IMR-90 (cell line): ENCODE data around the gene C19orf33. TPM values are rescaled to one million over a fixed set of nuclear protein-coding genes. Genes with fewer than 3 reads are reported as not detected.

Experiments used
- ATAC-seq: fragments of 200-7000 bp; cut with Tn5 transposase; 2 replicates; pipeline ENCODE4 v1.9.1; 2020; ENCODE audit warnings: low read depth, mild to moderate bottlenecking, moderate library complexity
- BruUV-seq: library from RNA; stranded (reverse); fragments of 400-500 nt; replicated peaks from 2 replicates; lab custom pipeline; 2021; lab: Mats Ljungman, UMichigan
- CTCF ChIA-PET: fragments of 300-600 bp; formaldehyde crosslinking; extraction: SDS; loops from one replicate; lab custom pipeline; 2021; ENCODE audit warnings: antibody characterized with exemption; lab: Yijun Ruan, JAX
- POLR2A ChIA-PET: fragments of 300-600 bp; sonication (Branson Sonifier 250); formaldehyde crosslinking; loops from one replicate; lab custom pipeline; 2022; ENCODE audit warnings: antibody characterized with exemption; ENCODE audit not compliant: unreplicated experiment; lab: Charles Lee
- DNase-seq: peaks from one replicate; pipeline ENCODE4 v3.0.0; 2013
- H2AFZ ChIP-seq: replicated peaks from 2 replicates; pipeline ENCODE3; 2013; ENCODE audit warnings: low read length, mild to moderate bottlenecking; ENCODE audit not compliant: poor library complexity
- H2AK5ac ChIP-seq: 2 replicates; pipeline ENCODE4 v1.6.1; 2013; ENCODE audit warnings: low read depth, low read length, inconsistent platforms
- H2AK9ac ChIP-seq: replicated peaks from 2 replicates; pipeline ENCODE3; 2013; ENCODE audit warnings: mild to moderate bottlenecking, low read depth, low read length, moderate library complexity; ENCODE audit not compliant: poor library complexity
- H2BK120ac ChIP-seq: 2 replicates; pipeline ENCODE4 v1.6.1; 2013; ENCODE audit warnings: low read depth, low read length, inconsistent platforms
- H2BK15ac ChIP-seq: 3 replicates; pipeline ENCODE4 v1.6.1; 2013; ENCODE audit warnings: low read depth, low read length, inconsistent platforms
- H2BK20ac ChIP-seq: 2 replicates; pipeline ENCODE4 v1.6.1; 2013; ENCODE audit warnings: low read depth, mild to moderate bottlenecking, inconsistent platforms, low read length, moderate library complexity
- H2BK5ac ChIP-seq: 2 replicates; pipeline ENCODE4 v1.6.1; 2013; ENCODE audit warnings: mild to moderate bottlenecking, low read depth, low read length, inconsistent platforms; ENCODE audit not compliant: poor library complexity, severe bottlenecking
- H3K14ac ChIP-seq: replicated peaks from 2 replicates; pipeline ENCODE4 v1.6.1; 2013; ENCODE audit warnings: low read depth, low read length, inconsistent platforms
- H3K18ac ChIP-seq: 2 replicates; pipeline ENCODE4 v1.6.1; 2013; ENCODE audit warnings: low read depth, low read length, control low read depth
- H3K23ac ChIP-seq: 2 replicates; pipeline ENCODE4 v1.6.1; 2013; ENCODE audit warnings: low read depth, low read length, inconsistent platforms
- H3K27ac ChIP-seq: 2 replicates; pipeline ENCODE4 v1.5.1; 2013; ENCODE audit warnings: mild to moderate bottlenecking, control low read depth, low read length; ENCODE audit not compliant: insufficient read depth
- H3K27me3 ChIP-seq: 2 replicates; pipeline ENCODE4 v1.6.1; 2013; ENCODE audit warnings: low read length; ENCODE audit not compliant: control insufficient read depth, insufficient read depth
- H3K36me3 ChIP-seq: 2 replicates; pipeline ENCODE4 v1.6.1; 2013; ENCODE audit warnings: low read length, mixed read lengths; ENCODE audit not compliant: control insufficient read depth, insufficient read depth
- H3K4ac ChIP-seq: 2 replicates; pipeline ENCODE4 v1.6.1; 2013; ENCODE audit warnings: low read depth, low read length, inconsistent platforms
- H3K4me1 ChIP-seq: 2 replicates; pipeline ENCODE4 v1.6.1; 2013; ENCODE audit warnings: low read length, mixed read lengths; ENCODE audit not compliant: control insufficient read depth, insufficient read depth
- H3K4me2 ChIP-seq: 2 replicates; pipeline ENCODE4 v1.6.1; 2013; ENCODE audit warnings: low read depth, mild to moderate bottlenecking, control low read depth, low read length, moderate library complexity
- H3K4me3 ChIP-seq: 2 replicates; pipeline ENCODE4 v1.5.1; 2013; ENCODE audit warnings: low read depth, mild to moderate bottlenecking, control low read depth, low read length, moderate library complexity; ENCODE audit not compliant: insufficient read depth
- H3K56ac ChIP-seq: 2 replicates; pipeline ENCODE4 v1.6.1; 2013; ENCODE audit warnings: low read length, inconsistent platforms; ENCODE audit not compliant: insufficient read depth; ENCODE audit errors: extremely low read depth
- H3K79me1 ChIP-seq, 2 experiments: 2 replicates each; pipeline ENCODE4 v1.6.1; 2013; ENCODE audit warnings: low read length in 2 of 2, inconsistent platforms in 1 of 2, low read depth in 1 of 2
- H3K9ac ChIP-seq: 2 replicates; pipeline ENCODE4 v1.6.1; 2013; ENCODE audit warnings: low read depth, low read length, control low read depth
- H3K9me1 ChIP-seq: 2 replicates; pipeline ENCODE4 v1.6.1; 2013; ENCODE audit warnings: low read length, inconsistent platforms; ENCODE audit not compliant: insufficient read depth
- H3K9me3 ChIP-seq: 2 replicates; pipeline ENCODE4 v1.6.1; 2013; ENCODE audit warnings: low read length; ENCODE audit not compliant: control insufficient read depth, insufficient read depth
- H4K20me1 ChIP-seq: 2 replicates; pipeline ENCODE4 v1.6.1; 2013; ENCODE audit warnings: low read length, inconsistent platforms; ENCODE audit not compliant: insufficient read depth
- H4K5ac ChIP-seq: 2 replicates; pipeline ENCODE4 v1.6.1; 2013; ENCODE audit warnings: mild to moderate bottlenecking, low read depth, low read length, control low read depth
- H4K8ac ChIP-seq, 2 experiments: 2 replicates each; pipeline ENCODE4 v1.6.1; 2013; ENCODE audit warnings: low read depth in 2 of 2, low read length in 2 of 2, control low read depth in 1 of 2, inconsistent platforms in 1 of 2
- H4K91ac ChIP-seq: 2 replicates; pipeline ENCODE4 v1.6.1; 2013; ENCODE audit warnings: low read depth, low read length, inconsistent platforms; ENCODE audit not compliant: insufficient read depth
- BHLHE40 ChIP-seq: fragments of 150-350 bp; IDR thresholded peaks from 2 replicates; pipeline ENCODE4 v1.6.1; 2016; ENCODE audit warnings: mild to moderate bottlenecking, low read depth, low read length
- CHD1 ChIP-seq: IDR thresholded peaks from 2 replicates; pipeline ENCODE4 v1.6.1; 2012; ENCODE audit warnings: low read depth, low read length, improper control_type of control experiment
- ELK1 ChIP-seq: fragments of 150-350 bp; IDR thresholded peaks from 2 replicates; pipeline ENCODE4 v1.6.1; 2016; ENCODE audit warnings: low read depth, mild to moderate bottlenecking, low read length, moderate library complexity, borderline replicate concordance
- FOS ChIP-seq: fragments of 150-350 bp; IDR thresholded peaks from 2 replicates; pipeline ENCODE4 v1.6.1; 2016; ENCODE audit warnings: low read depth, low read length
- MAFK ChIP-seq: IDR thresholded peaks from 2 replicates; pipeline ENCODE4 v1.6.1; 2012; ENCODE audit warnings: low read depth, low read length, improper control_type of control experiment
- MAZ ChIP-seq: IDR thresholded peaks from 2 replicates; pipeline ENCODE4 v1.6.1; 2012; ENCODE audit warnings: low read depth, mild to moderate bottlenecking, low read length, improper control_type of control experiment, moderate library complexity, borderline replicate concordance
- MXI1 ChIP-seq: IDR thresholded peaks from 2 replicates; pipeline ENCODE4 v1.6.1; 2012; ENCODE audit warnings: low read depth, mild to moderate bottlenecking, low read length, moderate library complexity, borderline replicate concordance
- NFE2L2 ChIP-seq: fragments of 150-350 bp; IDR thresholded peaks from 2 replicates; pipeline ENCODE4 v1.6.1; 2016; ENCODE audit warnings: low read depth, mild to moderate bottlenecking, low read length
- RAD21 ChIP-seq: IDR thresholded peaks from 2 replicates; pipeline ENCODE4 v1.6.1; 2012; ENCODE audit warnings: low read length, improper control_type of control experiment
- RCOR1 ChIP-seq: IDR thresholded peaks from 2 replicates; pipeline ENCODE4 v1.6.1; 2012; ENCODE audit warnings: mild to moderate bottlenecking, low read length, improper control_type of control experiment; ENCODE audit not compliant: insufficient replicate concordance
- SMC3 ChIP-seq: fragments of 150-350 bp; IDR thresholded peaks from 2 replicates; pipeline ENCODE4 v1.6.1; 2016; ENCODE audit warnings: low read depth, mild to moderate bottlenecking, antibody characterized with exemption, low read length, moderate library complexity
- WGBS, 2 experiments: methylation state at CpG; one replicate each; pipeline versions ENCODE4 v1.1.5 to v1.1.7; 2013; ENCODE audit warnings: missing lambda C conversion rate in 2 of 2; ENCODE audit not compliant: insufficient read length in 1 of 2; ENCODE audit errors: extremely low coverage in 2 of 2; 5-methylcytosine and 5-hydroxymethylcytosine counted together
- dilution Hi-C: fragments of 300-500 bp; cut with HindIII; formaldehyde crosslinking; loops from one replicate; pipeline ENCODE4 v1.14.3; 2018; ENCODE audit warnings: low sequenced_read_pairs; ENCODE audit not compliant: unreplicated experiment
- in situ Hi-C: fragments of 300-500 bp; cut with MboI; formaldehyde crosslinking; loops from 3 replicates; pipeline ENCODE4 v1.14.3; 2019; ENCODE audit warnings: low sequenced_read_pairs, inconsistent platforms, mixed read lengths
- intact Hi-C: fragments of 100-400 bp; cut with micrococcal nuclease; formaldehyde crosslinking; loops from 2 replicates; pipeline ENCODE4 v1.10.0; 2022
- polyA plus RNA-seq, 3 experiments: library from polyadenylated mRNA; depleted of rRNA; stranded (reverse); fragments of >200 nt; gene quantifications; 2 replicates each; pipeline ENCODE4 v1.2.3, GENCODE V29; 2012; ENCODE audit warnings: low replicate concordance in 1 of 3
- total RNA-seq: library from RNA; depleted of rRNA; stranded (reverse); fragments of >200 nt; gene quantifications from 2 replicates; pipeline ENCODE4 v1.2.3, GENCODE V29; 2012
- TF ChIP-seq, protein P1 (sequence below): fragments of 150-350 bp; IDR thresholded peaks from 2 replicates; pipeline ENCODE4 v1.6.1; 2017; ENCODE audit warnings: mild to moderate bottlenecking, antibody characterized with exemption, low read length, low read depth

Gene C19orf33
- total and polyA plus RNA-seq, 2 of the 4 experiments (the other 2 are of a cell fraction): 0.80 TPM; not detected in 1

GRCh38 chr19:38267761-38268483 is 36.1 kb upstream of the C19orf33 start (continued):
- TF ChIP-seq, protein P1, sequence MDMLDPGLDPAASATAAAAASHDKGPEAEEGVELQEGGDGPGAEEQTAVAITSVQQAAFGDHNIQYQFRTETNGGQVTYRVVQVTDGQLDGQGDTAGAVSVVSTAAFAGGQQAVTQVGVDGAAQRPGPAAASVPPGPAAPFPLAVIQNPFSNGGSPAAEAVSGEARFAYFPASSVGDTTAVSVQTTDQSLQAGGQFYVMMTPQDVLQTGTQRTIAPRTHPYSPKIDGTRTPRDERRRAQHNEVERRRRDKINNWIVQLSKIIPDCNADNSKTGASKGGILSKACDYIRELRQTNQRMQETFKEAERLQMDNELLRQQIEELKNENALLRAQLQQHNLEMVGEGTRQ: no peak
- TF ChIP-seq RAD21 (no peak), MAZ (no peak)

DNA sequence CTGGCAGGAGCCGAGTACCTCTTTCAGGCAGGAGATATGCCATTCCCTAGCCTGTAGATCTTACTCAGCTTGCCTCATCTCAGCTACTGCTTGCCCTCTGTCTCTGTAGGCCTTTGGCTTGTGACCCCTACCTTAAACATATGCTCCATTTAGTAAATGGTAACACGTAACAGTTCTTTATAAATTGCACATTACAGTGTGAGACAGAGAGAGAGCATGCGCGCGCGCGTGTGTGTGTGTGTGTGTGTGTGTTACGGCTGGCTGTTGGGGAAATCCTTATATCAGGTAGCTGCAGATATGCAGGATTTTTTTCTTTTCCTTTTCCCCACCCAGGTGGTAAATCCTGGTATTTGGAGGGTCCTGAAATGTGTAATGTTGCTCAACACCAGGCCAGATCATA is 35.5 kb upstream of the C19orf33 start:
- ATAC-seq (no peak), DNase-seq (no peak)
- Histone ChIP-seq H3K9ac (no peak overlapping the region), H2AFZ (peak overlapping the region; percentile 52), H2BK120ac (0 out of 2 replicates have a peak overlapping the region, but pooled peaks have one; percentile 22), H3K27ac (no peak overlapping the region), H3K4me2 (no peak overlapping the region), H3K36me3 (no peaks in the 10 kb centered on the region), H3K9me1 (peaks cover 19% of the 10 kb centered on the region), H3K4me3 (no peak overlapping the region), H3K4me1 (peaks cover 21% of the 10 kb centered on the region), H3K4ac (0 out of 2 replicates have a peak overlapping the region, but pooled peaks have one; percentile 53), H4K5ac (no peak overlapping the region), H3K23ac (no peak overlapping the region), H3K14ac (no peak overlapping the region; the same call in 1 of the 2 replicates), H4K20me1 (no peaks in the 10 kb centered on the region), H2AK9ac (no peak overlapping the region), H3K56ac (no peak overlapping the region), H4K91ac (no peak overlapping the region; the same call in 1 of the 2 replicates), H2BK20ac (no peak overlapping the region), H3K18ac (no peak overlapping the region), H3K9me3 (no peaks in the 10 kb centered on the region), H2BK15ac (no peak overlapping the region), H3K79me1 (no peaks in the 10 kb centered on the region), H2BK5ac (no peak overlapping the region), H2AK5ac (peak overlapping the region; percentile 79), H3K27me3 (no peaks in the 10 kb centered on the region; the same call in 1 of the 2 replicates), H4K8ac (no peak overlapping the region)
- POLR2A ChIA-PET: no interaction called here
- TF ChIP-seq NFE2L2 (no peak), BHLHE40 (no peak), FOS (no peak), RAD21 (no peak), MAFK (no peak), MXI1 (no peak), MAZ (no peak), RCOR1 (no peak), ELK1 (no peak), CHD1 (no peak), SMC3 (no peak)
- TF ChIP-seq, protein P1: no peak
- dilution Hi-C loops: no loop called here
- intact Hi-C loops: no loop called here
- CTCF ChIA-PET: no interaction called here
- in situ Hi-C loops: no loop called here
- WGBS, 2 experiments: 88% methylated on average over 1 of the region's 8 CpGs; no CpG with 5 or more reads in 1 of the 2 experiments
- BruUV-seq: no TSS peak
